Caki2 (cell line): ENCODE results near the gene COL4A4. TPM values are rescaled to one million over a fixed set of nuclear protein-coding genes. Genes with fewer than 3 reads are reported as not detected.
A peak's percentile ranks its signal among the peaks of the same experiment; 100 is the strongest.

Experiments
- DNase-seq: peaks from one replicate; pipeline ENCODE4 v3.0.0-alpha.2; 2015; ENCODE audit warnings: low read depth
- in situ Hi-C: cut with HindIII; loops from 2 replicates; pipeline ENCODE4 v1.10.0; 2016; ENCODE audit warnings: low sequenced_read_pairs, low pct_unique_long_range_greater_than_20kb, mixed read lengths
- total RNA-seq: library from RNA; depleted of rRNA; stranded (reverse); fragments of >200 nt; shearing (Covaris generic); gene quantifications from 2 replicates; pipeline ENCODE4 v1.2.3, GENCODE V29; 2014; ENCODE audit warnings: low replicate concordance; rRNA removed

COL4A4 gene
- total RNA-seq, 1 experiment from 2014 or later: 6.3 TPM

- no peak for DNase-seq
- in situ Hi-C loops: no loop called here
Observed at GRCh38 chr2:226971084-226971483, 192.9 kb downstream of the COL4A4 start.

- in situ Hi-C loops: no loop called here
Observed at GRCh38 chr2:226970362-226970761, 193.6 kb downstream of the COL4A4 start.

GRCh38 chr2:226969417-226970080, 194.5 kb downstream of the COL4A4 start:
- DNase-seq: no peak
- in situ Hi-C loops: no loop called here

More at GRCh38 chr2:226970362-226970761, 193.6 kb downstream of the COL4A4 start:
- DNase-seq: no peak

GRCh38 chr2:226965376-226965775, 198.6 kb downstream of the COL4A4 start:
- DNase-seq: no peak
- in situ Hi-C loops: no loop called here

GRCh38 chr2:226963528-226963927, 200.5 kb downstream of the COL4A4 start:
- in situ Hi-C loops: no loop called here
- DNase-seq: peak; percentile 86

- in situ Hi-C loops: no loop called here
- no peak for DNase-seq
Observed at GRCh38 chr2:226962176-226962773, 201.7 kb downstream of the COL4A4 start.

GRCh38 chr2:226959418-226959817, 204.6 kb downstream of the COL4A4 start:
- no peak for DNase-seq
- in situ Hi-C loops: no loop called here

GRCh38 chr2:226956659-226957058, 207.3 kb downstream of the COL4A4 start:
- in situ Hi-C loops: no loop called here
- no peak for DNase-seq

GRCh38 chr2:226953826-226954225, 210.2 kb downstream of the COL4A4 start:
- DNase-seq: no peak
- in situ Hi-C loops: no loop called here

- DNase-seq: no peak
- in situ Hi-C loops: no loop called here
Observed at GRCh38 chr2:226953206-226953605, 210.8 kb downstream of the COL4A4 start.

Other genes starting within 250 kb of the COL4A4 start
- gene COL4A3, start 419 bp upstream of the COL4A4 start, total RNA-seq: 3.4 and 3.9 TPM in 2 replicates
- gene MFF, start 161.0 kb upstream of the COL4A4 start, total RNA-seq: 118 and 196 TPM in 2 replicates
- not detected in 2 replicates for gene TM4SF20, start 215.1 kb upstream of the COL4A4 start, total RNA-seq
- gene SCYGR1, start 223.7 kb upstream of the COL4A4 start, total RNA-seq: not detected in 2 replicates